K562 (cell line): ENCODE measurements around the gene NEU1. TPM values are rescaled to one million over a fixed set of nuclear protein-coding genes. Genes with fewer than 3 reads are reported as not detected.
A peak's percentile ranks its signal among the peaks of the same experiment; 100 is the strongest.

Experiments
- BCOR ChIP-seq: fragments of 450-650 bp; IDR thresholded peaks from 2 replicates; pipeline ENCODE4 v1.6.1; 2016
- CBX8 ChIP-seq: fragments of 200-600 bp; sonication (generic); IDR thresholded peaks from 2 replicates; pipeline ENCODE4 v1.6.1; 2012; ENCODE audit warnings: borderline replicate concordance, mixed run types, low read depth, mild to moderate bottlenecking, moderate library complexity, mixed read lengths, low read length, control low read depth, inconsistent platforms; ENCODE audit not compliant: poor library complexity, severe bottlenecking; ENCODE audit errors: extremely low read depth
- CHD7 ChIP-seq: fragments of 200-600 bp; sonication (generic); IDR thresholded peaks from one replicate; pipeline ENCODE4 v1.6.1; 2012; ENCODE audit warnings: mild to moderate bottlenecking, low read depth, low read length, inconsistent platforms
- FOXA1 ChIP-seq: fragments of 450-650 bp; IDR thresholded peaks from 2 replicates; pipeline ENCODE4 v1.6.1; 2016; ENCODE audit warnings: mild to moderate bottlenecking, borderline replicate concordance
- GATAD2A ChIP-seq: fragments of 450-650 bp; IDR thresholded peaks from 2 replicates; pipeline ENCODE4 v1.6.1; 2017
- IFI16 ChIP-seq: fragments of 250-450 bp; sonication (Bioruptor Pico); IDR thresholded peaks from 2 replicates; pipeline ENCODE4 v2.1.2; 2022; ENCODE audit warnings: mild to moderate bottlenecking, inconsistent platforms
- MTA3 ChIP-seq: fragments of 450-650 bp; formaldehyde crosslinking; IDR thresholded peaks from 2 replicates; pipeline ENCODE4 v1.6.1; 2017; ENCODE audit warnings: mild to moderate bottlenecking, borderline replicate concordance
- NR4A1 ChIP-seq, 2 experiments: fragments of 250-450 bp in 1 of 2; fragments of 450-650 bp in 1 of 2; sonication (Bioruptor Pico) in 1 of 2; IDR thresholded peaks; 2 replicates each; pipeline versions ENCODE4 v1.4.0 to v1.6.1; 2016 to 2020; ENCODE audit warnings: mild to moderate bottlenecking in 2 of 2, missing compliant biosample characterization in 1 of 2, missing genetic modification characterization in 1 of 2, moderate library complexity in 1 of 2
- RB1 ChIP-seq: fragments of 450-650 bp; IDR thresholded peaks from 2 replicates; pipeline ENCODE4 v1.6.1; 2017; ENCODE audit warnings: low read depth, mild to moderate bottlenecking
- RFX5 ChIP-seq: IDR thresholded peaks from 2 replicates; pipeline ENCODE4 v1.6.1; 2011; ENCODE audit warnings: low read depth, mild to moderate bottlenecking, improper control_type of control experiment, low read length
- XRCC5 ChIP-seq: fragments of 200-400 bp; formaldehyde crosslinking; IDR thresholded peaks from 2 replicates; pipeline ENCODE4 v1.6.1; 2017; ENCODE audit warnings: low read depth, mild to moderate bottlenecking, low read length
- ZFPM2 ChIP-seq: fragments of 250-450 bp; sonication (Bioruptor Pico); IDR thresholded peaks from 2 replicates; pipeline ENCODE4 v1.5.1; 2022; ENCODE audit warnings: mild to moderate bottlenecking
- ZNF253 ChIP-seq: fragments of 250-450 bp; sonication (Bioruptor Pico); conservative IDR thresholded peaks from 2 replicates; pipeline ENCODE4 v1.6.1; 2021; ENCODE audit warnings: mild to moderate bottlenecking
- ZNF311 ChIP-seq: fragments of 250-450 bp; sonication (Bioruptor Pico); IDR thresholded peaks from 2 replicates; pipeline ENCODE4 v1.4.0; 2020; ENCODE audit warnings: mild to moderate bottlenecking, moderate library complexity
- ZNF830 ChIP-seq: fragments of 250-450 bp; sonication (Bioruptor Pico); IDR thresholded peaks from 2 replicates; pipeline ENCODE4 v1.5.0; 2021; ENCODE audit warnings: mild to moderate bottlenecking
- polyA plus RNA-seq, 8 experiments: library from polyadenylated mRNA; depleted of rRNA in 4 of 8; stranded (reverse) in 5 of 8; unstranded in 3 of 8; fragments of >200 nt; fragmentation: Nextera tagmentation in 2 of 8; fragmentation: Illumina TruSeq in 1 of 8; extraction: Ambion mirVana in 2 of 8; extraction: Trizol in 1 of 8; gene quantifications; 2 replicates each; pipeline versions ENCODE4 v1.2.1 to v1.2.3, GENCODE V29; 2011 to 2014; ENCODE audit warnings: inconsistent platforms in 1 of 8, missing spikeins in 1 of 8
- total RNA-seq, 7 experiments: library from RNA; depleted of rRNA in 6 of 7; stranded (reverse); fragments of >200 nt in 6 of 7; fragmentation: Illumina TruSeq in 2 of 7; extraction: Trizol in 2 of 7; gene quantifications; 2 replicates each; pipeline versions ENCODE4 v1.2.1 to v1.2.3, GENCODE V29; 2011 to 2021; ENCODE audit warnings: low replicate concordance in 1 of 7
- TF ChIP-seq, protein P1 (sequence below): IDR thresholded peaks from 2 replicates; pipeline ENCODE4 v1.6.1; 2011; ENCODE audit not compliant: insufficient read length; ENCODE audit errors: extremely low read depth

NEU1 gene
- total and polyA plus RNA-seq, 9 of the 15 experiments (the other 6 are each of a cell fraction or from before 2014, with no cell fraction given): 14.8 to 67.8 (median 51.0) TPM

DNA sequence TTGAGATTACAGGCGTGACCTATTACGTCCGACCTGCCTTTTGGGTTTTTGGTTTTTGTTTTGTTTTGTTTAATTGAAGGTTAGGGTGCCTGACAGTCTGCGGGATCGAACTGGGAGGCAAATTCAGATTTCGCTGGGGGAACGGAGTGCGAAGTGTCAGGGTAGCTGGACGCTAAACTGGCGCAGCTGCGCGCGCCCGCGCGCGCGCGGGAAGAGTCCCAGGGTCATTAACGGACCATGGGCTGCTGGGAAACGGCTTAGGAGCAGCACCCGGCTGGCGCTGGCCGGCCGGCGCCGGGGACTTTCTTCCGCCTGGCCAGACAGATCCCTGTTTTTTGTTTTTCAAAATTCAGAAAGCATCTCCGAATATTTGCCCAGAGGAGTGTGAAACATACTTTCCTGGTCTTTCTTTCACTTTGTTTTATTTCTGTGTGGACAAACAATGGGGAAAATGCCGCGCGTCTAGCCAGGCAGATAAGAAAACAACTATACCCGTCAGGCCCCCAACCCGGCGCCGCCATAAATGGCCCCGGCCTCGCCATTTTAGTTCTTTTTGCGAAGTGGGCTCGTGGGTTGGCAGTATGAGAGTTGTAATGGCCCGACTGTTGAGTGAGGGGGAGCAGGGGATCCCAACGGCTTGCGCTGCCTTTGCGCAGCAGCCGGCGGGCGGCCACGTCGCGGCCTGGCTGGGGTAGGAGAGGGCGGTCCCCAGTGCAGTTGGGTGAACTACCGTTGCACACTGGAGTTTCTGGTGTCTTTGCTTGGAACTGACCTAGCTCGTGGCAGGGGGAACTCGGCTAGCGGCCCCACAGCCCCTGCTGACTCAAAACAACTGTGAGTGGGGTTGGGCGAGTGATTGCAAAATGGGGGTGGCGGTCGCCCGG is 28.0 kb downstream of the NEU1 start (continued):
- TF ChIP-seq IFI16: peak; percentile 65; the same call in 1 of the 2 replicates
- TF ChIP-seq BCOR: peak; percentile 95
- TF ChIP-seq FOXA1: no peak
- TF ChIP-seq, protein P1, sequence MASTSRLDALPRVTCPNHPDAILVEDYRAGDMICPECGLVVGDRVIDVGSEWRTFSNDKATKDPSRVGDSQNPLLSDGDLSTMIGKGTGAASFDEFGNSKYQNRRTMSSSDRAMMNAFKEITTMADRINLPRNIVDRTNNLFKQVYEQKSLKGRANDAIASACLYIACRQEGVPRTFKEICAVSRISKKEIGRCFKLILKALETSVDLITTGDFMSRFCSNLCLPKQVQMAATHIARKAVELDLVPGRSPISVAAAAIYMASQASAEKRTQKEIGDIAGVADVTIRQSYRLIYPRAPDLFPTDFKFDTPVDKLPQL: peak; percentile 97
- no peak for TF ChIP-seq RB1
- TF ChIP-seq XRCC5: peak; percentile 84; the same call in 1 of the 2 replicates
- peak; percentile 68 for TF ChIP-seq CHD7
- TF ChIP-seq ZNF830: peak; percentile 96
- TF ChIP-seq MTA3: peak; percentile 99
- TF ChIP-seq ZFPM2 (CRISPR knock-in tag): no peak; the same call in 1 of the 2 replicates
- no peak; the same call in 1 of the 2 replicates for TF ChIP-seq RFX5
- TF ChIP-seq ZNF253 (CRISPR knock-in tag): peak; percentile 77
- peak; percentile 97 for TF ChIP-seq NR4A1 (CRISPR knock-in tag; IDR thresholded peaks at IDR 0.05)
- TF ChIP-seq NR4A1 (tag; IDR thresholded peaks at IDR 0.05): peak; percentile 95
- no peak for TF ChIP-seq GATAD2A
- TF ChIP-seq CBX8: no peak
- peak; percentile 82; the same call in 1 of the 2 replicates for TF ChIP-seq ZNF311 (CRISPR knock-in tag)
